WTC11 (cell line): ENCODE measurements around the gene RYR2. TPM values are rescaled to one million over a fixed set of nuclear protein-coding genes. Genes with fewer than 3 reads are reported as not detected.

Experiments
- ATAC-seq: fragments of 200-7000 bp; cut with Tn5 transposase; 2 replicates; pipeline ENCODE4 v1.10.0; 2021; ENCODE audit warnings: mild to moderate bottlenecking, moderate library complexity
- Bru-seq: library from RNA; stranded (reverse); fragments of 400-500 nt; gene quantifications from one replicate; lab custom pipeline; 2021; lab: Mats Ljungman, UMichigan
- CTCF ChIA-PET: fragments of 300-600 bp; sonication (Branson Sonifier 250); formaldehyde crosslinking; loops from one replicate; lab custom pipeline; 2021; ENCODE audit warnings: antibody characterized with exemption; lab: Charles Lee
- POLR2A ChIA-PET: fragments of 350-600 bp; sonication (Branson Sonifier 250); formaldehyde crosslinking; loops from one replicate; lab custom pipeline; 2021; ENCODE audit warnings: antibody characterized with exemption; lab: Charles Lee
- DNase-seq: peaks from one replicate; pipeline ENCODE4 v3.0.0; 2021; ENCODE audit warnings: low spot score
- H3K27ac Mint-ChIP-seq: 2 replicates; pipeline ENCODE4 v1.8.0; 2021; ENCODE audit warnings: mixed read lengths
- H3K27me3 Mint-ChIP-seq: 2 replicates; pipeline ENCODE4 v1.8.0; 2021; ENCODE audit warnings: low read depth, mild to moderate bottlenecking, moderate library complexity, mixed read lengths
- H3K36me3 Mint-ChIP-seq: 2 replicates; pipeline ENCODE4 v1.8.0; 2021; ENCODE audit warnings: mixed read lengths
- H3K4me1 Mint-ChIP-seq: 2 replicates; pipeline ENCODE4 v1.8.0; 2022; ENCODE audit warnings: mixed read lengths
- H3K4me3 Mint-ChIP-seq: 2 replicates; pipeline ENCODE4 v1.8.0; 2021; ENCODE audit warnings: mild to moderate bottlenecking, moderate library complexity, mixed read lengths
- H3K9me3 Mint-ChIP-seq: 2 replicates; pipeline ENCODE4 v1.8.0; 2021; ENCODE audit warnings: mixed read lengths
- ATF2 ChIP-seq: sonication (generic); formaldehyde crosslinking; IDR thresholded peaks from 2 replicates; pipeline ENCODE4 v1.8.1; 2022; ENCODE audit warnings: low read depth, missing genetic modification reagents, borderline replicate concordance
- CBFB ChIP-seq: sonication (generic); formaldehyde crosslinking; IDR thresholded peaks from 2 replicates; pipeline ENCODE4 v1.8.1; 2022; ENCODE audit warnings: mild to moderate bottlenecking, low read depth, missing genetic modification reagents
- ELF4 ChIP-seq: sonication (generic); formaldehyde crosslinking; IDR thresholded peaks from 2 replicates; pipeline ENCODE4 v1.8.1; 2022; ENCODE audit warnings: low read depth, mild to moderate bottlenecking, moderate library complexity, missing genetic modification reagents
- ETV6 ChIP-seq: sonication (generic); formaldehyde crosslinking; IDR thresholded peaks from 2 replicates; pipeline ENCODE4 v1.8.1; 2022; ENCODE audit warnings: mild to moderate bottlenecking, missing genetic modification reagents
- FOXJ3 ChIP-seq: sonication (generic); formaldehyde crosslinking; IDR thresholded peaks from 2 replicates; pipeline ENCODE4 v1.9.0; 2021; ENCODE audit warnings: missing genetic modification reagents, mild to moderate bottlenecking, borderline replicate concordance
- FOXP4 ChIP-seq: sonication (generic); formaldehyde crosslinking; IDR thresholded peaks from 2 replicates; pipeline ENCODE4 v1.8.0; 2022; ENCODE audit warnings: mild to moderate bottlenecking, missing genetic modification reagents
- JAZF1 ChIP-seq: fragments of 250-450 bp; sonication (Bioruptor Pico); IDR thresholded peaks from 2 replicates; pipeline ENCODE4 v1.9.0; 2021; ENCODE audit warnings: moderate library complexity, mild to moderate bottlenecking, inconsistent platforms
- KAT7 ChIP-seq: sonication (generic); formaldehyde crosslinking; IDR thresholded peaks from 2 replicates; pipeline ENCODE4 v1.8.1; 2023; ENCODE audit warnings: missing genetic modification reagents, mild to moderate bottlenecking, borderline replicate concordance
- MLX ChIP-seq: sonication (generic); formaldehyde crosslinking; IDR thresholded peaks from 2 replicates; pipeline ENCODE4 v1.8.1; 2023; ENCODE audit warnings: mild to moderate bottlenecking, missing genetic modification reagents, moderate library complexity
- NFE2L1 ChIP-seq: sonication (generic); formaldehyde crosslinking; IDR thresholded peaks from 2 replicates; pipeline ENCODE4 v1.8.1; 2023; ENCODE audit warnings: missing genetic modification reagents
- NR3C1 ChIP-seq: sonication (generic); formaldehyde crosslinking; conservative IDR thresholded peaks from 2 replicates; pipeline ENCODE4 v1.8.1; 2023; ENCODE audit warnings: low read depth, mild to moderate bottlenecking, missing genetic modification reagents
- PRRX2 ChIP-seq: fragments of 250-450 bp; sonication (Bioruptor Pico); IDR thresholded peaks from 2 replicates; pipeline ENCODE4 v1.8.0; 2021; ENCODE audit warnings: mild to moderate bottlenecking
- RORB ChIP-seq: fragments of 250-450 bp; sonication (Bioruptor Pico); IDR thresholded peaks from 2 replicates; pipeline ENCODE4 v1.9.0; 2021; ENCODE audit warnings: mild to moderate bottlenecking
- SMAD3 ChIP-seq: sonication (generic); formaldehyde crosslinking; IDR thresholded peaks from 2 replicates; pipeline ENCODE4 v1.8.0; 2022; ENCODE audit warnings: missing genetic modification reagents, mild to moderate bottlenecking, borderline replicate concordance
- SOX15 ChIP-seq: fragments of 250-450 bp; sonication (Bioruptor Pico); IDR thresholded peaks from 2 replicates; pipeline ENCODE4 v1.9.0; 2021; ENCODE audit warnings: mild to moderate bottlenecking
- SP1 ChIP-seq: sonication (generic); formaldehyde crosslinking; conservative IDR thresholded peaks from 2 replicates; pipeline ENCODE4 v1.8.1; 2022; ENCODE audit warnings: missing genetic modification reagents
- TCF7 ChIP-seq: sonication (generic); formaldehyde crosslinking; IDR thresholded peaks from 2 replicates; pipeline ENCODE4 v1.8.0; 2022; ENCODE audit warnings: mild to moderate bottlenecking, low read depth, missing genetic modification reagents, moderate library complexity
- ZBTB21 ChIP-seq: sonication (generic); formaldehyde crosslinking; IDR thresholded peaks from 2 replicates; pipeline ENCODE4 v1.8.1; 2023; ENCODE audit warnings: mild to moderate bottlenecking, missing genetic modification reagents, borderline replicate concordance
- ZBTB43 ChIP-seq: sonication (generic); formaldehyde crosslinking; IDR thresholded peaks from 2 replicates; pipeline ENCODE4 v1.8.1; 2023; ENCODE audit warnings: mild to moderate bottlenecking, missing genetic modification reagents
- ZNF416 ChIP-seq: fragments of 250-450 bp; sonication (Bioruptor Pico); IDR thresholded peaks from 2 replicates; pipeline ENCODE4 v1.9.0; 2021; ENCODE audit warnings: mild to moderate bottlenecking, inconsistent platforms
- ZNF423 ChIP-seq: fragments of 250-450 bp; sonication (Bioruptor Pico); IDR thresholded peaks from 2 replicates; pipeline ENCODE4 v2.1.2; 2022; ENCODE audit warnings: mild to moderate bottlenecking, moderate library complexity
- ZNF671 ChIP-seq: fragments of 250-450 bp; sonication (Bioruptor Pico); IDR thresholded peaks from 2 replicates; pipeline ENCODE4 v1.8.0; 2021; ENCODE audit warnings: mild to moderate bottlenecking
- long read RNA-seq, 3 experiments: library from RNA in 1 of 3; library from capped mRNA in 1 of 3; library from polyadenylated mRNA in 1 of 3; unstranded in 2 of 3; stranded (forward) in 1 of 3; transcript quantifications; one replicate each; pipeline ENCODE4 v2.0.0, GENCODE V29; 2021
- total RNA-seq: library from RNA; stranded (reverse); gene quantifications from 3 replicates; pipeline ENCODE4 v1.2.3, GENCODE V29; 2021
- TF ChIP-seq, protein P1 (sequence below): sonication (generic); formaldehyde crosslinking; IDR thresholded peaks from 2 replicates; pipeline ENCODE4 v1.8.0; 2022; ENCODE audit warnings: mild to moderate bottlenecking, missing genetic modification reagents
- TF ChIP-seq, protein P2 (sequence below): sonication (generic); formaldehyde crosslinking; IDR thresholded peaks from 2 replicates; pipeline ENCODE4 v1.8.1; 2023; ENCODE audit warnings: mild to moderate bottlenecking, moderate library complexity, missing genetic modification reagents

The RYR2 gene
- total RNA-seq, result 5.9 to 7.9 TPM (median 6.0 TPM) in 3 replicates
- percentile 70 among the genes with signal in this experiment for Bru-seq, nascent RNA
- long read RNA-seq, experiment 1, partial matches to known transcripts, result 13 of 57 reads
- long read RNA-seq, experiment 1, other reads (novel, unspliced or antisense), result 44 of 57 reads
- long read RNA-seq, experiment 2, partial matches to known transcripts, result 5 of 12 reads
- long read RNA-seq, experiment 2, other reads (novel, unspliced or antisense), result 7 of 12 reads
- long read RNA-seq, experiment 3, result 0 reads

- peaks cover 19% of the 10 kb centered on the region for H3K4me1 Mint-ChIP-seq
- DNase-seq, result peak; percentile 84
- ChIA-PET CTCF (interaction anchor here (0.6 to 1.9 kb wide), 25 partner anchors 10 to 520 kb away, joined by 3 to 16 read pairs (median 4); partner anchors contain the start of gene HEATR1), POLR2A (interaction anchor here (0.8 to 1.4 kb wide), 2 partner anchors 9 to 29 kb away, joined by 3 to 4 read pairs; no protein-coding TSS in a partner anchor)
- H3K27me3 Mint-ChIP-seq, result peaks cover 36% of the 10 kb centered on the region
- peak within 1 kb of the TSS; percentile 79 for H3K4me3 Mint-ChIP-seq
- no peaks in the 10 kb centered on the region for H3K9me3 Mint-ChIP-seq
- no peak for TF ChIP-seq NFE2L1 (CRISPR knock-in tag)
- TF ChIP-seq PRRX2 (CRISPR knock-in tag), result no peak
- TF ChIP-seq RORB (CRISPR knock-in tag), result no peak
- no peak for TF ChIP-seq JAZF1
- TF ChIP-seq ZBTB43 (CRISPR knock-in tag), result no peak
- 0 out of 2 replicates have a peak, but pooled peaks have one; percentile 49 for TF ChIP-seq SMAD3 (CRISPR knock-in tag)
- peak; percentile 78; the same call in 1 of the 2 replicates for TF ChIP-seq ZBTB21 (CRISPR knock-in tag)
- peak; percentile 68 for TF ChIP-seq ZNF423 (CRISPR knock-in tag)
- 0 out of 2 replicates have a peak, but pooled peaks have one; percentile 46 for TF ChIP-seq SP1 (CRISPR knock-in tag)
- TF ChIP-seq FOXJ3 (CRISPR knock-in tag), result no peak
- 0 out of 2 replicates have a peak, but pooled peaks have one; percentile 15 for TF ChIP-seq NR3C1 (CRISPR knock-in tag)
- TF ChIP-seq, protein P1, sequence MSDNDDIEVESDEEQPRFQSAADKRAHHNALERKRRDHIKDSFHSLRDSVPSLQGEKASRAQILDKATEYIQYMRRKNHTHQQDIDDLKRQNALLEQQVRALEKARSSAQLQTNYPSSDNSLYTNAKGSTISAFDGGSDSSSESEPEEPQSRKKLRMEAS, result no peak
- peak; percentile 74; the same call in 1 of the 2 replicates for TF ChIP-seq ETV6 (CRISPR knock-in tag)
- no peak for TF ChIP-seq ATF2 (CRISPR knock-in tag)
- TF ChIP-seq ELF4 (CRISPR knock-in tag), result no peak
- TF ChIP-seq, protein P2, sequence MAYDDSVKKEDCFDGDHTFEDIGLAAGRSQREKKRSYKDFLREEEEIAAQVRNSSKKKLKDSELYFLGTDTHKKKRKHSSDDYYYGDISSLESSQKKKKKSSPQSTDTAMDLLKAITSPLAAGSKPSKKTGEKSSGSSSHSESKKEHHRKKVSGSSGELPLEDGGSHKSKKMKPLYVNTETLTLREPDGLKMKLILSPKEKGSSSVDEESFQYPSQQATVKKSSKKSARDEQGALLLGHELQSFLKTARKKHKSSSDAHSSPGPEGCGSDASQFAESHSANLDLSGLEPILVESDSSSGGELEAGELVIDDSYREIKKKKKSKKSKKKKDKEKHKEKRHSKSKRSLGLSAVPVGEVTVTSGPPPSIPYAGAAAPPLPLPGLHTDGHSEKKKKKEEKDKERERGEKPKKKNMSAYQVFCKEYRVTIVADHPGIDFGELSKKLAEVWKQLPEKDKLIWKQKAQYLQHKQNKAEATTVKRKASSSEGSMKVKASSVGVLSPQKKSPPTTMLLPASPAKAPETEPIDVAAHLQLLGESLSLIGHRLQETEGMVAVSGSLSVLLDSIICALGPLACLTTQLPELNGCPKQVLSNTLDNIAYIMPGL (CRISPR knock-in tag), result no peak
- peak; percentile 68; the same call in 1 of the 2 replicates for TF ChIP-seq KAT7
- TF ChIP-seq ZNF416, result 0 out of 2 replicates have a peak, but pooled peaks have one; percentile 2
- TF ChIP-seq FOXP4, result 0 out of 2 replicates have a peak, but pooled peaks have one; percentile 16
- no peak for TF ChIP-seq SOX15 (CRISPR knock-in tag)
- TF ChIP-seq ZNF671 (CRISPR knock-in tag), result no peak
- no peak for TF ChIP-seq TCF7
- TF ChIP-seq CBFB, result peak; percentile 73; the same call in 1 of the 2 replicates
- no peak for TF ChIP-seq MLX
- no peaks in the 10 kb centered on the region for H3K36me3 Mint-ChIP-seq
- H3K27ac Mint-ChIP-seq, result no peak within 1 kb of the TSS
- ATAC-seq, result peak; percentile 83
Measured at GRCh38 chr1:237041795-237042525, at the start of gene RYR2. Gene RYR2 (plus strand): TSS chr1:237042184. CDS start chr1:237042522, 338 bp downstream.
